ENCODE measurements around the gene CELA3B.
"Not testable (repeated sequence)": the region's sequence is repeated elsewhere in the genome, so short reads cannot be mapped to it uniquely, and the experiment has no call there.

DNA sequence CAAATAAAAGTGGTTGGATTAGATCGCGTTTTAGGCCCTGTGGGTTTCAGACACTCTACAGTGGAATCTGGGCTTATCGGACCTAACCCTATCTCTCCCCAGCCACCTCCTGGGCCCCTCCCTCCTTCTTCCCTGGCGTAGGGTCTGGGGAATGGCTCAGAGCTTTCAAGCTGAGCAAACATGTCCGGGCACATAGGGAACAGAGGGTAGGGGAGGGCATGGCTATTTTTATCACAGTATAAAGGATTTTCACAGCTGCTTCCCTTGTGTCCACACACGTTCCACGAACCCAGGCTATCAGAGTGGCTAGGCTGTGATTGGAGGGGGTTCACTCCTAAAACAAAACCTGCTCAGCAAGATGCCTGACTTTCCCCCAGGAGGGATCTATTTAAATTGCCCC lies 22.8 kb downstream of the CELA3B start:
- TF ChIP-seq POLR2A (IDR thresholded peaks at IDR 0.05), result peak in 1 of 3 donors; percentile 50
- TF ChIP-seq, protein P1, sequence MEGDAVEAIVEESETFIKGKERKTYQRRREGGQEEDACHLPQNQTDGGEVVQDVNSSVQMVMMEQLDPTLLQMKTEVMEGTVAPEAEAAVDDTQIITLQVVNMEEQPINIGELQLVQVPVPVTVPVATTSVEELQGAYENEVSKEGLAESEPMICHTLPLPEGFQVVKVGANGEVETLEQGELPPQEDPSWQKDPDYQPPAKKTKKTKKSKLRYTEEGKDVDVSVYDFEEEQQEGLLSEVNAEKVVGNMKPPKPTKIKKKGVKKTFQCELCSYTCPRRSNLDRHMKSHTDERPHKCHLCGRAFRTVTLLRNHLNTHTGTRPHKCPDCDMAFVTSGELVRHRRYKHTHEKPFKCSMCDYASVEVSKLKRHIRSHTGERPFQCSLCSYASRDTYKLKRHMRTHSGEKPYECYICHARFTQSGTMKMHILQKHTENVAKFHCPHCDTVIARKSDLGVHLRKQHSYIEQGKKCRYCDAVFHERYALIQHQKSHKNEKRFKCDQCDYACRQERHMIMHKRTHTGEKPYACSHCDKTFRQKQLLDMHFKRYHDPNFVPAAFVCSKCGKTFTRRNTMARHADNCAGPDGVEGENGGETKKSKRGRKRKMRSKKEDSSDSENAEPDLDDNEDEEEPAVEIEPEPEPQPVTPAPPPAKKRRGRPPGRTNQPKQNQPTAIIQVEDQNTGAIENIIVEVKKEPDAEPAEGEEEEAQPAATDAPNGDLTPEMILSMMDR (IDR thresholded peaks at IDR 0.05), result not testable (repeated sequence)

Data from body of pancreas (tissue), 4 donors.